K562 (cell line): Measurements from ENCODE around the gene YBX3. TPM values are rescaled to one million over a fixed set of nuclear protein-coding genes. Genes with fewer than 3 reads are reported as not detected.

Experiments
- ATAC-seq: fragments of 200-7000 bp; cut with Tn5 transposase; 3 replicates; pipeline ENCODE4 v1.9.1; 2020; ENCODE audit warnings: moderate library complexity
- BruUV-seq: library from RNA; stranded (reverse); fragments of 400-500 nt; replicated peaks from 2 replicates; lab custom pipeline; 2021; lab: Mats Ljungman, UMichigan
- CTCF ChIA-PET: fragments of 300-600 bp; formaldehyde crosslinking; extraction: SDS; loops from one replicate; lab custom pipeline; 2021; ENCODE audit warnings: low intra/inter-chr PET ratio; lab: Yijun Ruan, JAX
- POLR2A ChIA-PET: fragments of 300-600, 350-650 bp; sonication (Branson Sonifier 250); formaldehyde crosslinking; extraction: SDS; loops from one replicate; lab custom pipeline; 2021; ENCODE audit warnings: antibody characterized with exemption, inconsistent platforms; lab: Yijun Ruan, JAX
- DNase-seq, 4 experiments: peaks; one replicate each; pipeline versions ENCODE4 v3.0.0 to v3.0.0-alpha.2; 2011 to 2018; ENCODE audit warnings: low spot score in 3 of 4, mixed read lengths in 3 of 4; ENCODE audit errors: extremely low read depth in 1 of 4
- FAIRE-seq: peaks from 2 replicates; lab custom pipeline; 2011; peaks lifted over from hg19 to GRCh38; lab: Jason Lieb, UNC
- H2AFZ ChIP-seq: 2 replicates; pipeline ENCODE4 v1.6.0; 2011; ENCODE audit warnings: low read depth, low read length, control low read depth, inconsistent platforms
- H3K27ac ChIP-seq: fragments of 200-600 bp; 3 replicates; pipeline ENCODE4 v1.8.0; 2011; ENCODE audit warnings: low read depth, mild to moderate bottlenecking, control low read depth, inconsistent platforms, low read length, moderate library complexity, mixed read lengths; ENCODE audit errors: extremely low read depth
- H3K27me3 ChIP-seq, 2 experiments: fragments of 300-600 bp in 1 of 2; 2 replicates in 1 of 2; 3 replicates in 1 of 2; pipeline versions ENCODE4 v1.6.0 to v1.8.0; 2011; ENCODE audit warnings: inconsistent platforms in 2 of 2, low read length in 2 of 2, mild to moderate bottlenecking in 1 of 2, mixed read lengths in 1 of 2, moderate library complexity in 1 of 2; ENCODE audit not compliant: control insufficient read depth in 2 of 2, insufficient read depth in 2 of 2
- H3K36me3 ChIP-seq: fragments of 300-600 bp; 3 replicates; pipeline ENCODE4 v1.8.0; 2011; ENCODE audit warnings: mild to moderate bottlenecking, low read length, inconsistent platforms; ENCODE audit not compliant: control insufficient read depth, insufficient read depth
- H3K4me1 ChIP-seq, 2 experiments: fragments of 200-600 bp in 1 of 2; replicated peaks in 1 of 2; 2 replicates in 1 of 2; 3 replicates in 1 of 2; pipeline versions ENCODE4 v1.5.1 to v1.8.0; 2011; ENCODE audit warnings: inconsistent platforms in 2 of 2, low read length in 2 of 2, mild to moderate bottlenecking in 1 of 2, mixed read lengths in 1 of 2, moderate library complexity in 1 of 2; ENCODE audit not compliant: control insufficient read depth in 2 of 2, insufficient read depth in 2 of 2
- H3K4me2 ChIP-seq: 2 replicates; pipeline ENCODE4 v1.6.1; 2011; ENCODE audit warnings: low read length, control low read depth, inconsistent platforms, mixed read lengths; ENCODE audit not compliant: insufficient read depth
- H3K4me3 ChIP-seq: fragments of 200-600 bp; sonication (generic), shearing (Covaris generic); 2 replicates; pipeline ENCODE4 v1.5.1; 2016; ENCODE audit warnings: control low read depth, inconsistent platforms
- H3K79me2 ChIP-seq: fragments of 200-600 bp; 3 replicates; pipeline ENCODE4 v1.8.0; 2011; ENCODE audit warnings: low read length, inconsistent platforms; ENCODE audit not compliant: control insufficient read depth, insufficient read depth
- H3K9ac ChIP-seq, 2 experiments: 2 replicates each; pipeline versions ENCODE4 v1.6.0 to v1.6.1; 2011; ENCODE audit warnings: low read depth in 2 of 2, low read length in 2 of 2, control low read depth in 1 of 2, inconsistent platforms in 1 of 2, mild to moderate bottlenecking in 1 of 2, mixed read lengths in 1 of 2; ENCODE audit not compliant: insufficient read depth in 1 of 2
- H3K9me1 ChIP-seq: one replicate; pipeline ENCODE4 v1.6.0; 2011; ENCODE audit warnings: inconsistent platforms, mild to moderate bottlenecking, low read length, moderate library complexity; ENCODE audit not compliant: control insufficient read depth, insufficient read depth
- H3K9me3 ChIP-seq: replicated peaks from 2 replicates; pipeline ENCODE4 v1.5.1; 2011; ENCODE audit warnings: low read depth, low read length, inconsistent platforms; ENCODE audit not compliant: control insufficient read depth, insufficient read depth
- H4K20me1 ChIP-seq: replicated peaks from 2 replicates; pipeline ENCODE4 v1.6.1; 2011; ENCODE audit warnings: low read length, inconsistent platforms, mixed read lengths; ENCODE audit not compliant: control insufficient read depth, insufficient read depth
- PRDM10 ChIP-seq: fragments of 450-650 bp; IDR thresholded peaks from 2 replicates; pipeline ENCODE4 v1.6.1; 2018; ENCODE audit not compliant: partially characterized antibody
- ZNF398 ChIP-seq: fragments of 250-450 bp; sonication (Bioruptor Pico); IDR thresholded peaks from 2 replicates; pipeline ENCODE4 v1.8.0; 2021; ENCODE audit warnings: moderate library complexity, mild to moderate bottlenecking, inconsistent platforms
- WGBS: fragments of 100-300 bp; shearing (Covaris generic); methylation state at CpG from one replicate; pipeline ENCODE4 v1.1.6; 2016; ENCODE audit warnings: low coverage, mixed read lengths; ENCODE audit not compliant: insufficient coverage; ENCODE audit errors: missing lambda C conversion rate; 5-methylcytosine and 5-hydroxymethylcytosine counted together
- in situ Hi-C: fragments of 300-500 bp; cut with MboI; formaldehyde crosslinking; loops from 4 replicates; pipeline ENCODE4 v1.15.0; 2018; ENCODE audit warnings: inconsistent platforms, mixed read lengths
- intact Hi-C: fragments of 100-400 bp; cut with micrococcal nuclease; formaldehyde crosslinking; loops from 2 replicates; pipeline ENCODE4 v1.14.2; 2022
- polyA plus RNA-seq, 8 experiments: library from polyadenylated mRNA; depleted of rRNA in 4 of 8; stranded (reverse) in 5 of 8; unstranded in 3 of 8; fragments of >200 nt; fragmentation: Nextera tagmentation in 2 of 8; fragmentation: Illumina TruSeq in 1 of 8; extraction: Ambion mirVana in 2 of 8; extraction: Trizol in 1 of 8; gene quantifications; 2 replicates each; pipeline versions ENCODE4 v1.2.1 to v1.2.3, GENCODE V29; 2011 to 2014; ENCODE audit warnings: inconsistent platforms in 1 of 8, missing spikeins in 1 of 8
- total RNA-seq, 7 experiments: library from RNA; depleted of rRNA in 6 of 7; stranded (reverse); fragments of >200 nt in 6 of 7; fragmentation: Illumina TruSeq in 2 of 7; extraction: Trizol in 2 of 7; gene quantifications; 2 replicates each; pipeline versions ENCODE4 v1.2.1 to v1.2.3, GENCODE V29; 2011 to 2021; ENCODE audit warnings: low replicate concordance in 1 of 7

YBX3 gene
- total and polyA plus RNA-seq, 9 of the 15 experiments (the other 6 are each of a cell fraction or from before 2014, with no cell fraction given) = 47.0 to 239 (median 81.5) TPM

GRCh38 chr12:10719482-10719881, 3.6 kb downstream of the YBX3 start:
- H2AFZ ChIP-seq = no peak overlapping the region
- no TSS peak for BruUV-seq
- H3K4me2 ChIP-seq = no peak overlapping the region
- in situ Hi-C loops = no loop called here
- no peak overlapping the region for H3K9ac ChIP-seq
- POLR2A ChIA-PET = no interaction called here
- TF ChIP-seq ZNF398 (CRISPR knock-in tag) = no peak
- peak; percentile 70 for TF ChIP-seq PRDM10
- 0 out of 2 replicates have a peak, but pooled peaks cover 6% of the 10 kb centered on the region for H4K20me1 ChIP-seq
- peaks cover 55% of the 10 kb centered on the region for H3K36me3 ChIP-seq
- intact Hi-C loops = no loop called here
- no peak for ATAC-seq
- no peak overlapping the region for H3K27ac ChIP-seq
- H3K27me3 ChIP-seq = no peaks in the 10 kb centered on the region
- H3K4me1 ChIP-seq = peaks cover 0 to 3% of the 10 kb centered on the region in 2 experiments; a peak in 1 of 5 replicates
- CTCF ChIA-PET = no interaction called here
- H3K79me2 ChIP-seq = peaks cover 77% of the 10 kb centered on the region
- DNase-seq = no peak
- no peak for FAIRE-seq
- no peak overlapping the region for H3K4me3 ChIP-seq
- H3K9me3 ChIP-seq = no peaks in the 10 kb centered on the region
- H3K9me1 ChIP-seq = no peaks in the 10 kb centered on the region
- WGBS = 68% methylated on average over 4 of the region's 4 CpGs
